GM19193 (cell line): ENCODE measurements around the gene SPATA9.

Experiments used
- POLR2A ChIP-seq: IDR thresholded peaks from 4 replicates; pipeline ENCODE4 v1.6.1; 2011; ENCODE audit not compliant: insufficient read depth, insufficient read length; ENCODE audit errors: extremely low read depth

The SPATA9 gene

DNA sequence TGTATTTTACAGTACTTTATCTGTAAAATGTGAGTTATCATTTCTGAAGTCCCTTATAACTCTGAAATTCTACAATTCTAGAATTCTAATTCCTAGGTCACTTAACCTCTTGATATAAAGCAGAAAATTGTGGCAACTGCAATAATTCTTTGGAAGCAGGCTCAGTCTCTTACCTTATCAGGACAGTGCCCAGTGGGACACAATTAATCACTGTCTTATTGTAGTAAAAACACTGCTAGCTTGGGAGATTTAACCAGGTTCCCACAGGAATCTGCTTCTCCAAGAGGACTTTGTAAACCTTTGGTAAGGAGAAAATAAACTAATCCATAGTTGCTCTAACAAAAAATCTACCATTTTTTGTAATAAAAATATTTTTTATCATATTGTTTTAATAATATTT, 18.3 kb upstream of the SPATA9 start:
- TF ChIP-seq POLR2A: no peak

DNA sequence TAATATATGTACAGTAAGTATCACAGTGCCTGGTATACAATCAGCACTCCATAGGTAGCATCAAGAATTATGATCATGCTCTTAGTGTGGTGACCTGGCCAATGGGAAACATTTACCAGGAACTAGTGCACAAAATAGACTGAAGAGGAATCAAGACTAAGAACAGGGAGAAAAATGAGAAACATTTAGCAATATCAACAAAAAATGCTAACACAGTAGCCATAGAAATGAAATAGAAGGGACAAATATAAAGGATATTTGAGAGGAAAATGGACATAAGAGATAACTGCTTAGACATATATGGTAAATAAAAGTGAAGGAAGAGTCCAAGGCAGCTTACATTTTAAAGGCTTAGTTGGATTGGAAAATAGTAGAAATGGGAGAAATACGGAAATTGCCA, 16.5 kb upstream of the SPATA9 start:
- no peak for TF ChIP-seq POLR2A

DNA sequence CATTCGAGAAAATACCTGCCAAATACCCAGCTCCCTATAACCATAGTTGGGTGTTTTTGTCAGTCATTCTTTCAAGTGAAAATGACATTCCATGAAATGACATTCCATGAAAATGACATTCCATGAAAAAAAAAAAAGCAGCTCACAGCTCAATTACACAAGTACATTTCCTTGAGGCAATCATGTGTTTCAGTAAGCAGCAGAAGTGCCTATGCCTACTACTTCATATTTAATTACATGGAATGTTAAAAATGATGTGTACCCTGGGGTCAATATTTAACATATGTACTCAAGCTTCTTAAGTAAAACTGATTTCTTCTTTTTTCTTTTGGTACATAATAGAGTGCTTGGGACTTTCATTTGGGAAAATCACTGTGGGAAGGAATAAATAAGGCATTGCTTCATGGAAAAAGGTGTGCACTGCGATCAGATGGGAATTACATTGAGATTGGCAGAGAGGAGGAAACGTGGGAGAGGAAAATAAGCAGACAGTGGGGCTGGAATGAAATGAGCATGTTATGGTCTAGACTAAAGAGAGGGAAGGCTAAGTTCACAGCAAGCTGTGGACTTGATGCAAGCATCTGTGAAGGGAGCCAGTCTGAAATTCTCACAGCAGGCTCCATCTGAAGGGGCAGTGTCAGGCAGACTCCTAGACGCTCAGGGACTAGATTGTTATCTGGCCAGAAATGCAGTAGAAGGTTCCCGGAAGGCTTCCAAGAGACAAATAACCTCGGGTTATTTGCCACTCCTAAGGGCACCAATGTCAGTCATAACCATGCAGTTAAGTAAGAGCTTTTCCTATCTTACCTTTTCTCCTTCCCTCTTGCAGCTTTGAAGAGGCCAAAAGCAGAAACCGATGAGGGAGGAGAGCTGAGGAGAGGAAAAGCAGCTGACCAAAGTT, 15.2 kb upstream of the SPATA9 start:
- no peak for TF ChIP-seq POLR2A

DNA sequence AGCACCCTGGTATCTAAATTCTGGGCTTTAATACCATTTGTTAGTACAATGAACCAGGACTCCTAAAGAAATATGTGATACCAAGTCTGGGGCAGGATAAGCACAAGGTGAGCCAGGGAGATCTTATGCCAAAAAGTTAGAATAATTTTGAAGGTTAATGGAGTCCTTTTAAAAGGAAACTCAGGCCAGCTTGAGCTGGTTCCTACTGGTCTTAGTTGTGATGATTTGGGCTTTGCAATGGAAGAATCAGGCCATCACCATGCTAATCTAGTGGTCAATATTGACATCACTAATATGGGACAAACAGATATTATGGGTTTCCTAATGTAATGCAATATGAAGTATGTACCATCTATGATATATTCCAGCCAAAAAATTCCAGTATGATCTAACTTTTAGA, 7.5 kb upstream of the SPATA9 start:
- TF ChIP-seq POLR2A: no peak

DNA sequence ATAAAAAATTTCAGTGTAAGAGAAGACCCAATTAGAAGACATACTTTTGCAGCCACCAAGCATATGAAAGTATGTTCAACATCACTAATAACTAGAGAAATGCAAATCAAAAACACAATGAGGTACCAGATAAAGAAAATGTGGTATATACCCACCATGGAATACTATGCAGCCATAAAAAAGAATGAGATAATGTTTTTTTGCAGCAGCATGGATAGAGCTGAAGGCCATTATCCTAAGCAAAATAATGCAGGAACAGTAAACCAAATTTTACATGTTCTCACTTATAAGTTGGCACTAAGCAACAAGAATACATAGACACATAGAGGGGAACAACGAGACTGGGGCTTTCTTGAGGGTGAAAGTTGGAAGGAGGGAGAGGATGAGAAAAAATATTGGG, 6.9 kb upstream of the SPATA9 start:
- TF ChIP-seq POLR2A: no peak

GRCh38 chr5:95686651-95687050, 3.9 kb upstream of the SPATA9 start:
- no peak for TF ChIP-seq POLR2A

DNA sequence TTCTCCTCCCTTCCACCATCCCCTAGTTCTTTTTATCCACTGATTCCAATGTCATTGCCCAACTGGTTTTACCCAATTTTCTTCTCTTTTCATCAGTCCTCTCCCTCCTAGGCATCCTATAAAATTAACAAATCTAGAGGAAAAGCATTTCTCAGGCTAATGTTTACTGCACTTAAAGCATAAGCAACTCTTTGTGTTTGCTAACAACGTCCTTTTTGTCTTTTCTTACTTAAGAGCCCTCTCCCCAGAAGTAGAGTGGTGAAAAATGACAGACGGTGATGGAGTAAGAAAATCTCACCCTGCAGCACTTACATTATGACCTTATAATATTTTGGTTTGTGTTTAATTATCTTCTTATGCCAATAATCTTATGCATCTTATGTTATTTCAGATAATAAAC, 1.6 kb upstream of the SPATA9 start:
- no peak for TF ChIP-seq POLR2A

- no peak for TF ChIP-seq POLR2A
These were observed 9.7 kb downstream of the SPATA9 start for GRCh38 chr5:95673081-95673480.

- no peak for TF ChIP-seq POLR2A
These were observed 10.2 kb downstream of the SPATA9 start for GRCh38 chr5:95672641-95673040.

DNA sequence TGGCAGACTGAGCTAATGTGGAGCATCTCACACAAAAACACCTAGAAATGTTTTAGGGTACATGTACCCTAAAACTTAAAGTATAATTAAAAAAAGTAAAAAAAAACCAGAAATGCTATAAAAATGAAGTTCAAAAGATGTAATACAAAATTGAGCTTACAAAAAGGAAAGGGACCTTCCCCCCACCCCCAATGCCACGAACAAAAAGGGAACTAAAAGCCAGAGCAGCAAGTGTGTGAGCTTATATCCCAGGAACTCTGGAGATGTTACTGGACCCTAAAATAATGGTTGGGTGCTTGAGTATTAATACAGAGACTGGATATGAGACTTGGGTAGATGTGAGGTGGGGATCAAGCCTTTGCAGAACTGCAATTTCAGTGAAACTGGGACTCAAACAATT, 11.0 kb downstream of the SPATA9 start:
- TF ChIP-seq POLR2A: no peak

DNA sequence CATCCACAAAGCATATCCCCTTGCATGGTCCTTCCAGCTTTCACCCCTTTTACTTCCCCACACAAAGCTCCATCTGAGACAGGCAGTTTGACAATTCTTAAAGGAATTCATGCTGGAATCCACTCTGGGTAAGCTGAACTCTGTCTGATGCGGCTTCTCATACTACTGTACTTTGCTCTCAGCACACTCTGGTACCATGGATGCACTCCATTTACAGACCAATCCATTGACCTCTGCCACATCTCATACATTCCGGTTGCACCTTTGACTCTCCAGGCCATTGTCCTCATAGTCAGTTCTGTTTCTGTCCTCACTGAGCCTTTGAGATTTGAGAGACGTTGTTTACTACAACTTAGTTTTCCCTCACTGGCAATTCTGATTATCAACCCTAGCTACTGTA, 12.2 kb downstream of the SPATA9 start:
- no peak for TF ChIP-seq POLR2A

GRCh38 chr5:95669985-95670384, 12.8 kb downstream of the SPATA9 start:
- no peak for TF ChIP-seq POLR2A

DNA sequence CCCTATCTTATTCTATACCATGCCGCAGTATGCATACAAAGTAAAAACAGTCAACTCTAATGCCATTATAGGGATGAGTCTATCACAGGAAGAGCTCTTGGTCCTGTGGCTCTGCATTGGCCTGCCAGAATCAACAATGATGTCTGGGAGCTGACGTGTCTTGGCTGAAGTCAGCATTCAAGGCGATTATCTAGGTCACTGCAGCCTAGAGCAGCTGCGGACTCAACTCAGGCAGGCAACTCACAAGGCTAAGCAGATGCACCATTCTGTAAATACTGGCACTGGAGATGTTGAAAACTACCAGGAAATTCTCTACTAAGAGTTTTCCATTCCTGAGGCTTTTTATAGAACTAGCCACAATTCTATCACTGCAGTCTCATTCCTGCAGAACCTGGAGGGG, 13.3 kb downstream of the SPATA9 start:
- no peak for TF ChIP-seq POLR2A

DNA sequence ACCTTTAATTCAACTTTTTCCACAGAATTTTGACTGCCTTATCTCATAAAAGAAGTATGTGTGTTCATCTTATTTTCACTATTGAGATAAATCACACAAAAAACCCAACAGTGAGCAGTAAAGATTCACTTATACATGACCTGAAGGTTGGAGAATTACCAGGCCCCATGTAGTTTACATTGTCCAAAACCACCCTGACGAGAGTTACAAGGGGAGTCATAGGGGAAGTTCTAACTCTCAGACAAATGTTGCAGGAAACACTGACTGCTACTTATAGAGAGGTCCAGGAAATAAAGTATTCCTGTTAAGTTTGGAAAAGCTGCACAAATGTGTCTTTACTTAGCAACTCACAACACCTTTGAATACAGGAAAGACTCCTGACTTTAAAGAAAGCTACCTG, 14.1 kb downstream of the SPATA9 start:
- TF ChIP-seq POLR2A: no peak

DNA sequence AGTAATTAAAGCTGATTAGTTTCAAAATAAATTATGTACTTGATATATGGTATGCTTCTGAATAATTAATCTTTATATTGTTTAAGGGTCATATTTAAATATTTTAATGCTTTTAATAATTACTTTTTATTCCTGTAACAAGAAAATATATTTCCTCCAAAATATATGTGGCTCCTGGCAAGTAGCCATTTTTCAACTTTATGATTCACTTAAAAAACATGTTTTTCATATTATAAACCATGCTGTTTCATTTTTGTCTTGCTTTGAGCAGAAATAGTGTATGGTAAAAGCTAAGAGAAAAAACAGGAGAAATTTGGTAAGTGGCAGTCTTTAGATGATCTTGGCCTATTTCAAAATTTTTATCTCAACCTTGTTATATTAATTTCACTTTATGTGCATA, 14.6 kb downstream of the SPATA9 start:
- no peak for TF ChIP-seq POLR2A

DNA sequence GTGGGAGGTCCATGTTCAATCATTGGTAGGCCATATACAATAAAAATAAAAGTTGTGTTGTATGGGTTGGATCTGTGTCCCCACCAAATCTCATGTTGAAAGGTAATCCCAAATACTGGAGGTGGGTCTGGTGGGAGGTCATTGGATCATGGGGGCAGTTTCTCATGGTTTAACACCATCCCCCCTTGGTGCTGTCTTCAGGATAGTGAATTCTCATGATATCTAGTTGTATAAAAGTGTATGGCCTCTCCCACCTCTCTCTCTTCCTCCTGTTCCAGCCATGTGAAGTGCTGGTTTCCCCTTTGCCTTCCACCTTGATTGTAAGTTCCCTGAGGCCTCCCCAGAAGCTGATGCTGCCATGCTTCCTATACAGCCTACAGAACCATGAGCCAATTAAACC, 15.1 kb downstream of the SPATA9 start:
- TF ChIP-seq POLR2A: no peak
